Stimulated activated CD4-positive, alpha-beta T cell treated with anti-CD3 and anti-CD28 coated beads, Interleukin-12 subunit alpha, Interleukin-12 subunit beta, amount 100 ng/mL, for 48 hours (primary cell): ENCODE results near the gene SMAD6.
A peak's percentile ranks its signal among the peaks of the same experiment; 100 is the strongest.
"Not testable (repeated sequence)": the region's sequence is repeated elsewhere in the genome, so short reads cannot be mapped to it uniquely, and the experiment has no call there.

Experiments used
- DNase-seq, 3 donors: peaks; one replicate each; pipeline ENCODE4 v3.0.0-alpha.2; 2020; ENCODE audit warnings: low read depth in 2 of 3, low spot score in 1 of 3

The SMAD6 gene

DNA sequence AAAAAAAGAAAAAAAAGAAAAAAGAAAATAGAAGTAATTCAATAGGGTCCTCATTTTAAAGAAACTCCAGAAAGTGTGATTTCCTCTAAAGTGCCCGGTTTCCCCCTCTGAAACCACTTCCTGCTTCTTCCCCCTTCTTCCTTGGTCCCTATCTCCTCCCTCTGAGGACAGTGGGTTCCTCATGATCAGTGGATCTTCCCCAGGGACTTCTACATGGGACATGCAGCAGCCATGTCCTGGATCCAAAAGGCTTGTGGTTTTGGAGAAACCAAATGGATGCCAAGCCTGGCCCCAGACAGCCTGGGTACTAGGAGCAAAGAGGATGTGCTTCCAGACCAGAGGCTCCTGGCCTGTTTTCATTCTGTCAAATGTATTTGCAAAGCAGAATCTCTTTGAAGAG lies 26.6 kb upstream of the SMAD6 start:
- DNase-seq: no peak

DNA sequence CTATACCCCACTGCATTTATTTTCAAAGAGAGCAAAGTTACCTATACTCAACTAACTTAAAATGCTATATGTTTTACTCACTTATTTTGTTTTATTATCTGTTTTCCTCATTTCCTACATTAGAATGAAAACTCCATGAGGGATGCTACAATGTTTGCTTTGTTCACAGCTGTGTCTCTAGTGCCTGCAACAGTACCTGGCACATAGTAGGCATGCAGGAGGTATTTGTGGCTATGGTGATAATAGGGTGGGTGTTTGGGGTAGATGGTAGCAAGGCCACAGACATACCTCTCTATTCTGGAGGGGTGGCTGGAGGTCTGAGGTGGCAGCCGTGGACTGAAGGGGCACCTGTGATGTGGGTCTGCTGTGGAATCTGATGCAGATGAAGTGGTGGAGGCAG lies 24.7 kb upstream of the SMAD6 start:
- DNase-seq: no peak

DNA sequence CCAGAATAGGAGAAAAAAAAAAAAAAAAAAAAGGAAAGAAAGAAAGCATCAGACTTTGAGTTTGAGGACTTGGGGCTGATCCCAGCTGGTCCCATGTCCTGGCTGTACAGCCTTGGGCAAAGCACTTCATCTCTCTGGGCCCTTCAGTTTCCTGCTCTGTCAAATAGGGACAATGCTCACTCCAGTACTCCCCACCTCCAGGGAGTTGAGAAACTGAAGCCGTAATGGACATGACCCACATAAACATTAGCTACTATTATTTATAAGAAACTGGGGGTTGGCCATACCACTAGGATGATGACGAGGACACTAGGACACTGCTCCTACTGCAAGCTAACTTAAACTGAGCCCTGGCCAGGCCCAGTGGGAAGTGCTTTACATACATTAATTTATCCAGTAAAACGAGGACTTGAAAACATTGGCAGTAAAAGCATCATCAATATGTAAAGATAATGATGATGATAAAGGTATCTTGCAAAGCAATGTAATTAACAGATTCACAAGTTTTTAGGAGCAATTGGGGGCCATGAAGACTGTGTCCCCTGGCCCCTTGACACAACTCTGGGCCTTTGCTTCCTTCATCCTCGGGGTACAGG lies 22.9 kb upstream of the SMAD6 start:
- no peak for DNase-seq

DNA sequence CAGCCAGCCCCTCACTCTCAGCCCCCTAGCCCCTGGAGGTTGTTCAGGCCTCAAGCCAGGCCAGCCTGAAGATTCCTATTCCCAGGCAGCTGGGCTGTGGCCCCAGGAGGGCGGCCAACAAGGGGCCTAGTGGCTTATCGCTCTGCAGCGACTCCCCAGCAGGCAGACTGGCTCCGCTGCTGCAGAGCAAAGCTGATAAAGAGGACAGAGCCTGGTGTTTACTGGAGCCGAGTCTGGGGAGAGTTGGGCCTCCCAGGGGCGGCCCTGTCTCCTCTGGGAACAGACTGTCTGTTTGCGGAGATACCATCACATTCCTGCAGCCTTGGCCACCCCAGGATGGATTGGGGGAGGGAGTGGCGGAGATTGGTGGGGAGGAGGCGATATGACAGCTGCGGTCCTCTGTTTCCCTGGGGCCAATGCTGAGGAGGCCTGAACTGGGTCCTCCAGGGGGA lies 22.4 kb upstream of the SMAD6 start:
- DNase-seq: no peak

DNA sequence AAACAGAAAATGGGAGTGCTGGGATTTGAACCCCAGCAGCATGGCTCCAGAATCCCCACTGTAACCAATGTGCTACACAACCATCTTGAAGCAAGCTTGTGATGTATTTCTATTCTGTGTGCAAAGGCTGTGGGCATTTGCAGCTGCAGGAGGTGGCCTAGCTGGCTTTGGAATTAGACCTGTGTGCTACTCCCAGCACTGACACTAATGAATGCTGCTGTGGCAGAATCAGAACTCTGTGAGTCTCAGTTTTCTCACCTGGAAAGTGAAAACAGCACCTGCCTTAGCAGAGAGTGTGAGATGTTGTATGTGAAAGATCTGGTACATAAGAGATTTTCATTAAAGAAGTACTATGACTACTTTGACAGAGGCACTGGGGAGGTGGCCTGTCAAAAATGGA lies 21.5 kb upstream of the SMAD6 start:
- DNase-seq: no peak

- DNase-seq: no peak
These were observed 20.6 kb upstream of the SMAD6 start for GRCh38 chr15:66681395-66681794.

DNA sequence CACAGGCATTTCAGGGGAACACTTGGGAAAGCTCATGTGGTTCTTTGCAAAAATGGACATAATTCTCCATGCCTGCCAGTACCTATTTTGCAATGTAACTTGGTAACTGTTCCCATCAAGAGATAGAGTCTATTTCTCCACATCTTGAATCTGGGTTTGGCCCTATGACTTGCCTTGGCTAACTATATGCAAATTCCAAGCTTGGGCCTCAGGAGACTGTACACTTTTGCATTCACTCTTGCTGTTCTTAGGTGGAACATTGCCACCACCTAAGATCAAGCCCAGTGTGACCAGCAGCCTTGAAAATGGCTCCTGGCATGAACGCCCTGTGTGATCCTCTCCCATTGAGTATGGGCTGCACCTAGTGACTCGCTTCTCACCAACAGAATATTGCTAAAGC lies 19.8 kb upstream of the SMAD6 start:
- no peak for DNase-seq

DNA sequence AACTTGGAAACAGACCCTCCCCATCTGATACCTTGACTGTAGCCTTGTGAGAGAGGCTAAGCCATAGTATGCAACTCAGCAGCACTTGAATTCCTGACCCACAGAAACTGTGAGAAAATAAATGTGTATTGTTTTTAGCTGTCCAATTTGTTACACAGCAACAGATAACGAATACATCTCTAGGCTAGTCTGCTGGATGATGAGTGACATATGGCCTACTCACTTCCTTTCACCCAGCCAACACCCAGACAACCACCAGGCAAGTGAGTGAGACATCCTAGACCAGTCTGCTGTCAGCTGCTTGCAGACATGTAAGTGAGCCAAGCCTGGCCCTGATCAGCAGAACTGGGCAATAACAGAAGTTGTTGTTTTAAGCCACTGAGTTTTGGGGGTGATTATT lies 19.2 kb upstream of the SMAD6 start:
- no peak for DNase-seq

DNA sequence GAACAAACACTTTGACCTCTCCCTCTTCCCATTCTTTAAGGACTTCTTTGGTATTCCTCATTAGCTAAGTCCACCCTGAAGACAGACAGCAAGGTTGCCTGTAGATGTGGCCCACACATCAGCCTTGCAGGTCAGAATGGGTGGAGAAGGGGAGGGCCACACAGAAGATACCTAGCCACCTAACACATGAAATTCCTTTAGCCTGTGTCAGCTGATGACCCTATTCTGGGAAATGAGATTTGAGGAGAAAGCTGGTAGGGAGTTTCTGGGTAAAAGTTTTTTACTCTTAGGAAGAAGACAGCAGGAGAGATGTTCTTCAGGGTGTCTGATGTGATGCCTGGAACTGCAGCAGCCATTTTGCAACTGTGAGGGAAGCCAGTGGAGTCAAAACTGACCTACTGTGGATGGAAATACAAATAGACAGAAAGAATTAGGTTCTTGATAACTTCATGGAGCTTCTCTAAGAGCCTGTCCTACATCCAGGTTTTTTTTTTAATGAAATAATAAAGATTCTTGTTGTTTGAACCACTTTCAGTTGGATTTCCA lies 17.8 kb upstream of the SMAD6 start:
- no peak for DNase-seq

DNA sequence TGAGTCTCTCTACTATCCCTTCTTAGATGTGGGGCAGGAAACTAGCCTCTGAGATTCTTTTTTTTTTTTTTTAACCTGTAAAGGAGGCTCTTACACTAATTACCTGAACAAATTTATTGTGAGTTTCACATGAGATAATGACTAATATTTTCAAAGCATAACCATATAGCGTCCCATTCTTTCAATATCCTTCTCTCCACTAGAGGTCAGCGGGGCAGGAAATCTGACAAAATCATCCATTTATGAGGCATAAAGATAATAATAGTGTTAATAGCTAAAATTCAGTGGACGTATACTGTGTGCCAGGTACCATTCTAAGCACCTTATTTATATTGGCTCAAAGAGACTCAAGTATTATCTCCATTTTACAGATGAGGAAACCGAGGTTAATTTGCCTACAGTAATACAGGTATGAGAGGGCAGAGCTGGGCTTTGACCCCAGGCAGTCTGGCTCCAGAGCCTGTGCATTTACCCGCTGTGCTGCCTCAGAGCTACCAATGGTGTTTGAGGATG lies 16.3 kb upstream of the SMAD6 start:
- no peak for DNase-seq

DNA sequence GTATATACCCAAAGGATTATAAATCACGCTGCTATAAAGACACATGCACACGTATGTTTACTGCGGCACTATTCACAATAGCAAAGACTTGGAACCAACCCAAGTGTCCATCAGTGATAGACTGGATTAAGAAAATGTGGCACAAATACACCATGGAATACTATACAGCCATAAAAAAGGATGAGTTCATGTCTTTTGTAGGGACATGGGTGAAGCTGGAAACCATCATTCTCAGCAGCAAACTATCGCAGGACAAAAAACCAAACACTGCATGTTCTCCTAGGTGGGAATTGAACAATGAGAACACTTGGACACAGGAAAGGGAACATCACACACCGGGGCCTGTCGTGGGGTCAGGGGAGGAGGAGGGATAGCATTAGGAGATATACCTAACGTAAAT lies 11.1 kb upstream of the SMAD6 start:
- not testable (repeated sequence) for DNase-seq

- DNase-seq: no peak
These were observed 10.3 kb upstream of the SMAD6 start for GRCh38 chr15:66691727-66692126.

GRCh38 chr15:66692391-66692790 lies 9.6 kb upstream of the SMAD6 start:
- no peak for DNase-seq

DNA sequence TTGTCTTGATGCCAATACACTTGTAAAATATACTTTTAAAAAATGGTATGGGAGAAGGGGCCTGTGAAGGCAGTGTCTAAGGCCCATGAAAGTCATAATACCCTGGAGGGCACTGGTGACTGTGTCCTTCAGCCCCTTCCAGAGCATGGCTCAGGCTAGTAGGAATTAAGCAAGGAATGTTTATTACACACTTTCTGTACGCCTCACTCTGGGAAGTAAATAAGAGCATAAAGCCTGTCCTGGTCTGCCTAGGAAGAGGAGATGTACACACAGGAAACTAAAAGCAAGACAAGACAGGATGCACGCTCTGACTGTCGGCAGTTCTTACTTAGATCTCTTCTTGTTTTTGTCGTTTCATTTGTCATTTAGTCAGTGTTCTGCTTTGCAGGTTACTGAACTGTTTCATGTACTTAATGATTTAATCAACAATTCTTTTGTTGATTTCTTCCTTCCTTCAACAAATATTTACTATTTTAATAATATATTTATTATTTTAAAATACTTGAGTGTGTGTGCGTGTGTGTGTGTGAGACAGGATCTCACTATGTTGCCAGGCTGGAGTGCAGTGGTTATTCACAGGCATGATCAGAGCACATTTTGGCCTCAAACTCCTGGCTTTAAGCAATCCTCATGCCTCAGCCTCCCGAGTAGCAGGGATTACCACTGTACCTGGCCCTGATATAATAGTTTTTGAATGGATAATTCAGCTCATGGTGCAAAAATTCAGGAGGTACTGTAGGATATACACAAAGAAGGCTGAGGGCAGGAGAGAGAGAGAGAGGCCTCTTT lies 9.0 kb upstream of the SMAD6 start:
- no peak for DNase-seq

GRCh38 chr15:66696770-66697169 lies 5.3 kb upstream of the SMAD6 start:
- no peak for DNase-seq

GRCh38 chr15:66698318-66698961 lies 3.6 kb upstream of the SMAD6 start:
- no peak for DNase-seq

GRCh38 chr15:66698971-66699370 lies 3.1 kb upstream of the SMAD6 start:
- no peak for DNase-seq

DNA sequence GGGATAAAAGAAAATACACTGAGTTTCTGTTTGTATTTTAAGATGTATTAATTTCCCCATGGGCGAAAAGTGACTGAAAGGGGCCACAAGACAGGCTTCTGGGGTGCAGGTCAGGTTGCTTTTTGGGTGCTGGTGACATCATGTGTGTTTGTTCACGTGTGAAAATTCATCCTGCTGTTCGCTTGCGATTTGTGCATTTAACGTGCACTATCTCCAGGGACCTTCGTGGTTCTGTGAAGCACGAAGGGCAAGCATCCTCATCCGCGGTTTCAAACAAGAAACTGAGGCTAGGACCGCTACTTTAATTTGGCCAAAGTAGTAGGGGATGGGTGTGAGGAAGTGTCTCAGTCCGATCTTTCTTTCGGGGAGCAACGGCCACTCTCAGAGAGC lies 1.6 kb upstream of the SMAD6 start:
- DNase-seq: no peak

- DNase-seq: peak; percentile 67 to 82 (median 79)
These were observed 1.1 kb upstream of the SMAD6 start for GRCh38 chr15:66700802-66701421.

- peak in 1 of 3 donors; percentile 17 for DNase-seq
These were observed 508 bp upstream of the SMAD6 start for GRCh38 chr15:66701422-66702034.
